Loucy (cell line): ENCODE data around the gene CCDC91.

Source experiments
- CTCF ChIP-seq: fragments of 200-600 bp; sonication (generic); conservative IDR thresholded peaks from 2 replicates; pipeline ENCODE4 v1.5.1; 2014; ENCODE audit warnings: mild to moderate bottlenecking, antibody characterized with exemption, low read length
- EZH2phosphoT487 ChIP-seq: fragments of 200-600 bp; IDR thresholded peaks from 2 replicates; pipeline ENCODE4 v1.6.1; 2018; ENCODE audit warnings: antibody characterized with exemption, mild to moderate bottlenecking, moderate library complexity, borderline replicate concordance

GRCh38 chr12:28186500-28186899 is 3.8 kb upstream of the CCDC91 start:
- TF ChIP-seq CTCF (no peak), EZH2phosphoT487 (no peak)
